Adipocyte (in vitro differentiated cells): ENCODE measurements around the gene GALNT5.

Experiments used
- DNase-seq: peaks from one replicate; pipeline ENCODE4 v3.0.0-alpha.2; 2015; ENCODE audit warnings: low read depth
- H3K27me3 ChIP-seq: replicated peaks from 2 replicates; pipeline ENCODE4 v1.7.0; 2013; ENCODE audit warnings: mild to moderate bottlenecking, low read length, moderate library complexity; ENCODE audit not compliant: control insufficient read depth, insufficient read depth
- H3K36me3 ChIP-seq: 2 replicates; pipeline ENCODE4 v1.7.0; 2013; ENCODE audit warnings: low read length, mild to moderate bottlenecking, moderate library complexity; ENCODE audit not compliant: control insufficient read depth, insufficient read depth, severe bottlenecking
- H3K4me1 ChIP-seq: 2 replicates; pipeline ENCODE4 v1.7.0; 2013; ENCODE audit warnings: mild to moderate bottlenecking, low read length, moderate library complexity; ENCODE audit not compliant: control insufficient read depth, insufficient read depth
- H3K4me3 ChIP-seq: 2 replicates; pipeline ENCODE4 v1.7.0; 2013; ENCODE audit warnings: mild to moderate bottlenecking, low read length, moderate library complexity
- H3K9ac ChIP-seq: 2 replicates; pipeline ENCODE4 v1.7.0; 2013; ENCODE audit warnings: mild to moderate bottlenecking, low read length, moderate library complexity
- H3K9me3 ChIP-seq: 2 replicates; pipeline ENCODE4 v1.7.0; 2013; ENCODE audit warnings: mild to moderate bottlenecking, low read length, moderate library complexity; ENCODE audit not compliant: control insufficient read depth

Gene GALNT5

GRCh38 chr2:157296958-157297357 lies 39.5 kb downstream of the GALNT5 start:
- no peak overlapping the region for H3K9ac ChIP-seq
- no peak for DNase-seq
- no peaks in the 10 kb centered on the region for H3K4me1 ChIP-seq
- H3K9me3 ChIP-seq, result no peaks in the 10 kb centered on the region
- H3K27me3 ChIP-seq, result no peaks in the 10 kb centered on the region
- H3K36me3 ChIP-seq, result no peaks in the 10 kb centered on the region
- H3K4me3 ChIP-seq, result no peak overlapping the region

GRCh38 chr2:157301307-157301706 lies 43.8 kb downstream of the GALNT5 start:
- Histone ChIP-seq H3K4me1 (peaks cover 12% of the 10 kb centered on the region), H3K36me3 (no peaks in the 10 kb centered on the region), H3K27me3 (no peaks in the 10 kb centered on the region), H3K9me3 (no peaks in the 10 kb centered on the region), H3K9ac (no peak overlapping the region), H3K4me3 (no peak overlapping the region)
- no peak for DNase-seq

GRCh38 chr2:157302492-157303099 lies 45.1 kb downstream of the GALNT5 start:
- Histone ChIP-seq H3K27me3 (no peaks in the 10 kb centered on the region), H3K4me3 (no peak overlapping the region), H3K9me3 (no peaks in the 10 kb centered on the region), H3K4me1 (peaks cover 12% of the 10 kb centered on the region), H3K36me3 (no peaks in the 10 kb centered on the region), H3K9ac (no peak overlapping the region)
- DNase-seq, result peak; percentile 92

- Histone ChIP-seq H3K4me1 (peaks cover 12% of the 10 kb centered on the region), H3K27me3 (no peaks in the 10 kb centered on the region), H3K4me3 (no peak overlapping the region), H3K9me3 (no peaks in the 10 kb centered on the region), H3K9ac (no peak overlapping the region), H3K36me3 (no peaks in the 10 kb centered on the region)
- no peak for DNase-seq
These were observed 46.1 kb downstream of the GALNT5 start for GRCh38 chr2:157303612-157304011.

GRCh38 chr2:157304811-157305722 lies 47.6 kb downstream of the GALNT5 start:
- Histone ChIP-seq H3K4me3 (no peak overlapping the region), H3K36me3 (no peaks in the 10 kb centered on the region), H3K9ac (no peak overlapping the region), H3K4me1 (peaks cover 12% of the 10 kb centered on the region), H3K9me3 (no peaks in the 10 kb centered on the region), H3K27me3 (no peaks in the 10 kb centered on the region)
- DNase-seq, result peak; percentile 38

GRCh38 chr2:157305723-157306110 lies 48.2 kb downstream of the GALNT5 start:
- Histone ChIP-seq H3K9me3 (no peaks in the 10 kb centered on the region), H3K27me3 (no peaks in the 10 kb centered on the region), H3K4me1 (peaks cover 12% of the 10 kb centered on the region), H3K9ac (no peak overlapping the region), H3K36me3 (no peaks in the 10 kb centered on the region), H3K4me3 (no peak overlapping the region)
- no peak for DNase-seq

- no peak overlapping the region for H3K9ac ChIP-seq
- no peak for DNase-seq
- H3K27me3 ChIP-seq, result no peaks in the 10 kb centered on the region
- H3K4me1 ChIP-seq, result peaks cover 13% of the 10 kb centered on the region
- no peaks in the 10 kb centered on the region for H3K9me3 ChIP-seq
- no peak overlapping the region for H3K4me3 ChIP-seq
- no peaks in the 10 kb centered on the region for H3K36me3 ChIP-seq
These were observed 49.5 kb downstream of the GALNT5 start for GRCh38 chr2:157307021-157307420.

- no peak for DNase-seq
- H3K9ac ChIP-seq, result no peak overlapping the region
- H3K27me3 ChIP-seq, result no peaks in the 10 kb centered on the region
- no peak overlapping the region for H3K4me3 ChIP-seq
- H3K36me3 ChIP-seq, result no peaks in the 10 kb centered on the region
- peaks cover 24% of the 10 kb centered on the region for H3K4me1 ChIP-seq
- H3K9me3 ChIP-seq, result no peaks in the 10 kb centered on the region
These were observed 52.4 kb downstream of the GALNT5 start for GRCh38 chr2:157309878-157310277.

- H3K9me3 ChIP-seq, result no peaks in the 10 kb centered on the region
- H3K36me3 ChIP-seq, result no peaks in the 10 kb centered on the region
- no peak for DNase-seq
- H3K9ac ChIP-seq, result no peak overlapping the region
- no peak overlapping the region for H3K4me3 ChIP-seq
- H3K4me1 ChIP-seq, result peaks cover 14% of the 10 kb centered on the region
- no peaks in the 10 kb centered on the region for H3K27me3 ChIP-seq
These were observed 54.2 kb downstream of the GALNT5 start for GRCh38 chr2:157311706-157312105.

- H3K9ac ChIP-seq, result no peak overlapping the region
- no peaks in the 10 kb centered on the region for H3K36me3 ChIP-seq
- H3K4me3 ChIP-seq, result no peak overlapping the region
- no peaks in the 10 kb centered on the region for H3K27me3 ChIP-seq
- no peaks in the 10 kb centered on the region for H3K9me3 ChIP-seq
- DNase-seq, result peak; percentile 27
- peaks cover 14% of the 10 kb centered on the region for H3K4me1 ChIP-seq
These were observed 55.5 kb downstream of the GALNT5 start for GRCh38 chr2:157312866-157313486.

- no peak for DNase-seq
- Histone ChIP-seq H3K27me3 (no peaks in the 10 kb centered on the region), H3K4me1 (peaks cover 14% of the 10 kb centered on the region), H3K9ac (no peak overlapping the region), H3K4me3 (no peak overlapping the region), H3K9me3 (no peaks in the 10 kb centered on the region), H3K36me3 (no peaks in the 10 kb centered on the region)
These were observed 58.4 kb downstream of the GALNT5 start for GRCh38 chr2:157315901-157316300.
